GM12878 (cell line): ENCODE data around the gene POU5F2. TPM values are rescaled to one million over a fixed set of nuclear protein-coding genes. Genes with fewer than 3 reads are reported as not detected.

Source experiments
- ATAC-seq: fragments of 200-7000 bp; cut with Tn5 transposase; 3 replicates; pipeline ENCODE4 v1.9.1; 2020; ENCODE audit warnings: mild to moderate bottlenecking, moderate library complexity
- BruUV-seq: library from RNA; stranded (reverse); fragments of 400-500 nt; replicated peaks from 2 replicates; lab custom pipeline; 2021; lab: Mats Ljungman, UMichigan
- CTCF ChIA-PET: fragments of 300-600 bp; sonication (Branson Sonifier 250); formaldehyde crosslinking; extraction: SDS; loops from one replicate; lab custom pipeline; 2021; ENCODE audit warnings: inconsistent platforms; lab: Yijun Ruan, JAX
- POLR2A ChIA-PET: fragments of 350-600 bp; formaldehyde crosslinking; extraction: SDS; loops from one replicate; lab custom pipeline; 2021; ENCODE audit warnings: inconsistent platforms; lab: Charles Lee
- RAD21 ChIA-PET: fragments of 300-600 bp; sonication (Branson Sonifier 250); formaldehyde crosslinking; loops from one replicate; lab custom pipeline; 2023; ENCODE audit warnings: antibody characterized with exemption; ENCODE audit not compliant: unreplicated experiment; lab: Charles Lee
- SMC1A ChIA-PET: fragments of 300-600 bp; sonication (Branson Sonifier 250); formaldehyde crosslinking; loops from one replicate; lab custom pipeline; 2023; ENCODE audit not compliant: unreplicated experiment, uncharacterized antibody; lab: Charles Lee
- DNase-seq: peaks from one replicate; pipeline ENCODE4 v3.0.0-alpha.2; 2011; ENCODE audit warnings: low read depth, low spot score
- FAIRE-seq: peaks from 3 replicates; lab custom pipeline; 2011; peaks lifted over from hg19 to GRCh38; lab: Jason Lieb, UNC
- H2AFZ ChIP-seq: 2 replicates; pipeline ENCODE4 v1.6.0; 2011; ENCODE audit warnings: low read depth, low read length, control low read depth; ENCODE audit not compliant: control insufficient read depth
- H3K27ac ChIP-seq: 2 replicates; pipeline ENCODE4 v1.5.1; 2011; ENCODE audit warnings: control low read depth; ENCODE audit not compliant: control insufficient read depth, insufficient read depth
- H3K27me3 ChIP-seq, 2 experiments: replicated peaks in 1 of 2; 2 replicates each; pipeline versions ENCODE4 v1.6.0 to v1.6.1; 2011; ENCODE audit warnings: low read length in 1 of 2; ENCODE audit not compliant: control insufficient read depth in 2 of 2, insufficient read depth in 2 of 2
- H3K36me3 ChIP-seq, 2 experiments: 2 replicates each; pipeline ENCODE4 v1.5.1; 2011; ENCODE audit warnings: low read length in 1 of 2; ENCODE audit not compliant: control insufficient read depth in 2 of 2, insufficient read depth in 2 of 2
- H3K4me1 ChIP-seq: 2 replicates; pipeline ENCODE4 v1.6.1; 2011; ENCODE audit warnings: mild to moderate bottlenecking, low read length, moderate library complexity, mixed read lengths; ENCODE audit not compliant: control insufficient read depth, insufficient read depth
- H3K4me2 ChIP-seq: 2 replicates; pipeline ENCODE4 v1.6.0; 2011; ENCODE audit warnings: control low read depth; ENCODE audit not compliant: control insufficient read depth, insufficient read depth
- H3K4me3 ChIP-seq: fragments of 200-600 bp; sonication (generic); 2 replicates; pipeline ENCODE4 v1.5.1; 2016
- H3K79me2 ChIP-seq: 2 replicates; pipeline ENCODE4 v1.6.0; 2011; ENCODE audit warnings: low read length; ENCODE audit not compliant: control insufficient read depth, insufficient read depth
- H3K9ac ChIP-seq: 2 replicates; pipeline ENCODE4 v1.8.0; 2011; ENCODE audit warnings: low read length, control low read depth, mixed read lengths; ENCODE audit not compliant: control insufficient read depth, insufficient read depth
- H3K9me3 ChIP-seq: replicated peaks from 3 replicates; pipeline ENCODE4 v1.5.1; 2011; ENCODE audit warnings: mild to moderate bottlenecking, low read length; ENCODE audit not compliant: control insufficient read depth, insufficient read depth
- H4K20me1 ChIP-seq: 2 replicates; pipeline ENCODE4 v1.6.0; 2011; ENCODE audit not compliant: control insufficient read depth, insufficient read depth
- CHD4 ChIP-seq: fragments of 200-600 bp; sonication (generic); IDR thresholded peaks from 2 replicates; pipeline ENCODE4 v1.6.1; 2016; ENCODE audit warnings: mild to moderate bottlenecking
- MYB ChIP-seq: fragments of 150-350 bp; IDR thresholded peaks from 2 replicates; pipeline ENCODE4 v1.6.1; 2014; ENCODE audit warnings: mild to moderate bottlenecking, low read depth, low read length, borderline replicate concordance
- NR2C1 ChIP-seq: fragments of 450-650 bp; IDR thresholded peaks from 2 replicates; pipeline ENCODE4 v1.6.1; 2017; ENCODE audit warnings: antibody characterized with exemption, mild to moderate bottlenecking, moderate library complexity
- RAD21 ChIP-seq: IDR thresholded peaks from 2 replicates; pipeline ENCODE4 v1.6.1; 2011; ENCODE audit warnings: mild to moderate bottlenecking, low read depth, low read length, moderate library complexity; ENCODE audit not compliant: insufficient read depth
- SUPT20H ChIP-seq: IDR thresholded peaks from 2 replicates; pipeline ENCODE4 v1.6.1; 2011; ENCODE audit warnings: low read depth, mild to moderate bottlenecking, low read length, moderate library complexity, borderline replicate concordance; ENCODE audit not compliant: control insufficient read depth
- TCF7 ChIP-seq: IDR thresholded peaks from 2 replicates; pipeline ENCODE4 v1.6.1; 2014; ENCODE audit warnings: antibody characterized with exemption, borderline replicate concordance
- WGBS: methylation state at CpG from one replicate; pipeline ENCODE4 v1.1.6; 2016; ENCODE audit warnings: low lambda C conversion rate; ENCODE audit not compliant: insufficient replicate concordance, insufficient coverage; ENCODE audit errors: missing lambda C conversion rate; 5-methylcytosine and 5-hydroxymethylcytosine counted together
- in situ Hi-C: fragments of 300-500 bp; cut with MboI; formaldehyde crosslinking; loops from 9 replicates; pipeline ENCODE4 v1.14.3; 2018; ENCODE audit warnings: mixed read lengths
- intact Hi-C: fragments of 100-400 bp; cut with micrococcal nuclease; formaldehyde crosslinking; loops from one replicate; pipeline ENCODE4 v1.14.2; 2022; ENCODE audit not compliant: unreplicated experiment
- polyA plus RNA-seq, 11 experiments: library from polyadenylated mRNA; depleted of rRNA in 4 of 11; unstranded in 6 of 11; stranded (reverse) in 5 of 11; fragments of >200 nt; fragmentation: Nextera tagmentation in 4 of 11; fragmentation: Illumina TruSeq in 1 of 11; extraction: Ambion mirVana in 4 of 11; extraction: Trizol in 1 of 11; gene quantifications; 1 replicate in 1 of 11; 2 replicates in 10 of 11; pipeline versions ENCODE4 v1.2.1 to v1.2.3, GENCODE V29; 2011 to 2016; ENCODE audit warnings: inconsistent platforms in 2 of 11, missing spikeins in 2 of 11, low read depth in 1 of 11
- total RNA-seq, 4 experiments: library from RNA; depleted of rRNA in 3 of 4; stranded (reverse); fragments of >200 nt in 3 of 4; fragmentation: Illumina TruSeq in 1 of 4; extraction: Trizol in 1 of 4; gene quantifications; 2 replicates each; pipeline versions ENCODE4 v1.2.1 to v1.2.3, GENCODE V29; 2013 to 2021
- TF ChIP-seq, protein P1 (sequence below): fragments of 450-650 bp; IDR thresholded peaks from 2 replicates; pipeline ENCODE4 v1.6.1; 2014; ENCODE audit warnings: mild to moderate bottlenecking
- TF ChIP-seq, protein P2 (sequence below): IDR thresholded peaks from 2 replicates; pipeline ENCODE4 v1.6.1; 2011; ENCODE audit warnings: borderline replicate concordance, low read depth, mild to moderate bottlenecking, moderate library complexity, low read length; ENCODE audit not compliant: insufficient read depth, poor library complexity, severe bottlenecking
- TF ChIP-seq, protein P3 (sequence below): fragments of 450-650 bp; IDR thresholded peaks from 2 replicates; pipeline ENCODE4 v1.6.1; 2017; ENCODE audit warnings: mild to moderate bottlenecking, moderate library complexity

Gene POU5F2
- total and polyA plus RNA-seq, 10 of the 15 experiments (the other 5 are each of a cell fraction or from before 2014, with no cell fraction given) = under 0.01 to 1.4 (median 0.28) TPM

DNA sequence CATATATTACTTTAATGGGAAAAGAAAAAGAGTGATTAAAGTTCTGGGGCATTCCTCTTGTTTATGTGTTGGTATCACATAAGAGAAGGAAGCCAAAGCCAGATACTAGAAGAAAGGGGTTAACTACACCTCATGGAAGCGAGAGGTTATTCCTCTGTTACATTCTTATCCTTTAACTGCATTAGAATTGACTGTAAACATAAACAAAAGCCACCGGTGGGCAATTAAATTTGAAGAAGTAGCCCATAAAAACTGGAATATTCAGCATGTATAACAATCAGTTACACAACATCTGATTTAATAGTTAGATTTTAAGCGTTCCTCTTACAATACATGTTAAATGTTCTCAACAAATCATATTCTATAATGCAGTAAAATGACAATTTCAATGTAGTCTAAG lies 18.8 kb downstream of the POU5F2 start:
- no peak for DNase-seq
- TF ChIP-seq RAD21 (no peak), NR2C1 (no peak)
- TF ChIP-seq, protein P1, sequence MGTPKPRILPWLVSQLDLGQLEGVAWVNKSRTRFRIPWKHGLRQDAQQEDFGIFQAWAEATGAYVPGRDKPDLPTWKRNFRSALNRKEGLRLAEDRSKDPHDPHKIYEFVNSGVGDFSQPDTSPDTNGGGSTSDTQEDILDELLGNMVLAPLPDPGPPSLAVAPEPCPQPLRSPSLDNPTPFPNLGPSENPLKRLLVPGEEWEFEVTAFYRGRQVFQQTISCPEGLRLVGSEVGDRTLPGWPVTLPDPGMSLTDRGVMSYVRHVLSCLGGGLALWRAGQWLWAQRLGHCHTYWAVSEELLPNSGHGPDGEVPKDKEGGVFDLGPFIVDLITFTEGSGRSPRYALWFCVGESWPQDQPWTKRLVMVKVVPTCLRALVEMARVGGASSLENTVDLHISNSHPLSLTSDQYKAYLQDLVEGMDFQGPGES = no peak
- RAD21 ChIA-PET = interaction anchor here (1.6 kb wide), 1 partner anchor 13 kb away, joined by 4 read pairs; no protein-coding TSS in a partner anchor
- Histone ChIP-seq H3K27me3 (no peaks in the 10 kb centered on the region), H3K9me3 (no peaks in the 10 kb centered on the region), H3K27ac (no peak overlapping the region), H3K79me2 (no peaks in the 10 kb centered on the region), H3K36me3 (no peaks in the 10 kb centered on the region), H3K4me3 (no peak overlapping the region), H3K4me1 (no peaks in the 10 kb centered on the region), H4K20me1 (no peaks in the 10 kb centered on the region), H3K9ac (no peak overlapping the region), H2AFZ (no peak overlapping the region), H3K4me2 (no peak overlapping the region)
- no peak for ATAC-seq
- CTCF ChIA-PET = interaction anchor here (1.3 kb wide), 1 partner anchor 13 kb away, joined by 4 read pairs; no protein-coding TSS in a partner anchor
- in situ Hi-C loops = no loop called here
- intact Hi-C loops = no loop called here
- no TSS peak for BruUV-seq
- WGBS = 96% methylated on average over 3 of the region's 3 CpGs
- SMC1A ChIA-PET = interaction anchor here (1.0 to 2.2 kb wide), 6 partner anchors 9 to 83 kb away, joined by 4 to 8 read pairs (median 6); no protein-coding TSS in a partner anchor
- POLR2A ChIA-PET = no interaction called here
- no peak for FAIRE-seq

DNA sequence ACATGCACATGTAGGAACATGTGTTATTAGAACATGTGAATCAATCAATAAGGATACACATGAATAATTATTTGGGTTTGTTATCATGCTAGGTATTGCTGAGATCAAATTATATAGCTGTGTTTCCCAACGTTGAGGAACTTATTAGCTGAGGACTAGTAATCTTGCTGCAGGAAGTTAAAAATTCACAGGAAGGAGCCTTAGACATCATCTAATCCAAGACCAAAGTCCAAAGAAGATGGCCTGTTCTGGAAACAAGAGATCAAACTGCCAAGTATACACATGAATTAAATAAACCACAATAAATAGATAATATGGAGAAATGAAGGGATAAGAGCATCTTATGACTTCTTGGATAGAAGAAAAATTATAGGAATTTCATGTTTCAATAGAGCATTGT lies 19.9 kb downstream of the POU5F2 start:
- Histone ChIP-seq H3K9me3 (no peaks in the 10 kb centered on the region), H3K4me1 (no peaks in the 10 kb centered on the region), H3K36me3 (no peaks in the 10 kb centered on the region), H4K20me1 (no peaks in the 10 kb centered on the region), H3K4me2 (no peak overlapping the region), H3K4me3 (no peak overlapping the region), H3K27me3 (no peaks in the 10 kb centered on the region), H3K27ac (no peak overlapping the region), H3K9ac (no peak overlapping the region), H3K79me2 (no peaks in the 10 kb centered on the region), H2AFZ (no peak overlapping the region)
- FAIRE-seq (no peak), ATAC-seq (no peak), DNase-seq (no peak)
- POLR2A ChIA-PET = no interaction called here
- CTCF ChIA-PET = interaction anchor here (0.5 to 1.6 kb wide), 4 partner anchors 47 to 105 kb away, joined by 3 to 4 read pairs (median 4); no protein-coding TSS in a partner anchor
- BruUV-seq = no TSS peak
- intact Hi-C loops = no loop called here
- 0% methylated on average over 1 of the region's 1 CpG for WGBS
- in situ Hi-C loops = no loop called here
- SMC1A ChIA-PET = interaction anchor here (1.0 to 1.3 kb wide), 2 partner anchors 46 to 79 kb away, joined by 3 to 5 read pairs; no protein-coding TSS in a partner anchor
- RAD21 ChIA-PET = no interaction called here
- TF ChIP-seq, protein P2, sequence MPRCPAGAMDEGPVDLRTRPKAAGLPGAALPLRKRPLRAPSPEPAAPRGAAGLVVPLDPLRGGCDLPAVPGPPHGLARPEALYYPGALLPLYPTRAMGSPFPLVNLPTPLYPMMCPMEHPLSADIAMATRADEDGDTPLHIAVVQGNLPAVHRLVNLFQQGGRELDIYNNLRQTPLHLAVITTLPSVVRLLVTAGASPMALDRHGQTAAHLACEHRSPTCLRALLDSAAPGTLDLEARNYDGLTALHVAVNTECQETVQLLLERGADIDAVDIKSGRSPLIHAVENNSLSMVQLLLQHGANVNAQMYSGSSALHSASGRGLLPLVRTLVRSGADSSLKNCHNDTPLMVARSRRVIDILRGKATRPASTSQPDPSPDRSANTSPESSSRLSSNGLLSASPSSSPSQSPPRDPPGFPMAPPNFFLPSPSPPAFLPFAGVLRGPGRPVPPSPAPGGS = no peak
- no peak for TF ChIP-seq TCF7
- TF ChIP-seq MYB = no peak
- TF ChIP-seq SUPT20H = no peak
- TF ChIP-seq, protein P3, sequence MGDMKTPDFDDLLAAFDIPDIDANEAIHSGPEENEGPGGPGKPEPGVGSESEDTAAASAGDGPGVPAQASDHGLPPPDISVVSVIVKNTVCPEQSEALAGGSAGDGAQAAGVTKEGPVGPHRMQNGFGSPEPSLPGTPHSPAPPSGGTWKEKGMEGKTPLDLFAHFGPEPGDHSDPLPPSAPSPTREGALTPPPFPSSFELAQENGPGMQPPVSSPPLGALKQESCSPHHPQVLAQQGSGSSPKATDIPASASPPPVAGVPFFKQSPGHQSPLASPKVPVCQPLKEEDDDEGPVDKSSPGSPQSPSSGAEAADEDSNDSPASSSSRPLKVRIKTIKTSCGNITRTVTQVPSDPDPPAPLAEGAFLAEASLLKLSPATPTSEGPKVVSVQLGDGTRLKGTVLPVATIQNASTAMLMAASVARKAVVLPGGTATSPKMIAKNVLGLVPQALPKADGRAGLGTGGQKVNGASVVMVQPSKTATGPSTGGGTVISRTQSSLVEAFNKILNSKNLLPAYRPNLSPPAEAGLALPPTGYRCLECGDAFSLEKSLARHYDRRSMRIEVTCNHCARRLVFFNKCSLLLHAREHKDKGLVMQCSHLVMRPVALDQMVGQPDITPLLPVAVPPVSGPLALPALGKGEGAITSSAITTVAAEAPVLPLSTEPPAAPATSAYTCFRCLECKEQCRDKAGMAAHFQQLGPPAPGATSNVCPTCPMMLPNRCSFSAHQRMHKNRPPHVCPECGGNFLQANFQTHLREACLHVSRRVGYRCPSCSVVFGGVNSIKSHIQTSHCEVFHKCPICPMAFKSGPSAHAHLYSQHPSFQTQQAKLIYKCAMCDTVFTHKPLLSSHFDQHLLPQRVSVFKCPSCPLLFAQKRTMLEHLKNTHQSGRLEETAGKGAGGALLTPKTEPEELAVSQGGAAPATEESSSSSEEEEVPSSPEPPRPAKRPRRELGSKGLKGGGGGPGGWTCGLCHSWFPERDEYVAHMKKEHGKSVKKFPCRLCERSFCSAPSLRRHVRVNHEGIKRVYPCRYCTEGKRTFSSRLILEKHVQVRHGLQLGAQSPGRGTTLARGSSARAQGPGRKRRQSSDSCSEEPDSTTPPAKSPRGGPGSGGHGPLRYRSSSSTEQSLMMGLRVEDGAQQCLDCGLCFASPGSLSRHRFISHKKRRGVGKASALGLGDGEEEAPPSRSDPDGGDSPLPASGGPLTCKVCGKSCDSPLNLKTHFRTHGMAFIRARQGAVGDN = no peak
- no peak for TF ChIP-seq CHD4
